GM12891 (cell line): ENCODE results near the gene MYH4. TPM values are rescaled to one million over a fixed set of nuclear protein-coding genes. Genes with fewer than 3 reads are reported as not detected.

ENCODE experiments used
- DNase-seq: peaks from one replicate; pipeline ENCODE4 v3.0.0; 2011; ENCODE audit warnings: low spot score; ENCODE audit not compliant: insufficient read length
- FAIRE-seq: peaks from 2 replicates; lab custom pipeline; 2011; peaks lifted over from hg19 to GRCh38; lab: Jason Lieb, UNC
- PAX5 ChIP-seq: IDR thresholded peaks from 2 replicates; pipeline ENCODE4 v1.6.1; 2011; ENCODE audit warnings: low read length, moderate library complexity, mild to moderate bottlenecking; ENCODE audit not compliant: insufficient read depth, severe bottlenecking
- POLR2A ChIP-seq: IDR thresholded peaks from 2 replicates; pipeline ENCODE4 v1.6.1; 2011; ENCODE audit warnings: low read depth, low read length, control low read depth
- POLR2AphosphoS5 ChIP-seq: IDR thresholded peaks from 2 replicates; pipeline ENCODE4 v1.6.1; 2011; ENCODE audit warnings: low read depth, low read length, control low read depth
- POU2F2 ChIP-seq: IDR thresholded peaks from 2 replicates; pipeline ENCODE4 v1.6.1; 2011; ENCODE audit warnings: low read depth, mild to moderate bottlenecking, control low read depth, low read length, moderate library complexity
- SPI1 ChIP-seq: IDR thresholded peaks from 2 replicates; pipeline ENCODE4 v1.6.1; 2011; ENCODE audit warnings: low read depth, low read length, control low read depth
- TAF1 ChIP-seq: IDR thresholded peaks from 2 replicates; pipeline ENCODE4 v1.6.1; 2011; ENCODE audit warnings: low read depth, low read length, control low read depth
- polyA plus RNA-seq: library from polyadenylated mRNA; unstranded; fragments of >200 nt; gene quantifications from one replicate; pipeline ENCODE4 v1.2.1, GENCODE V29; 2012; ENCODE audit warnings: low read depth, missing spikeins, inconsistent platforms; ENCODE audit not compliant: missing spikeins

Gene MYH4
- polyA plus RNA-seq = not detected

DNA sequence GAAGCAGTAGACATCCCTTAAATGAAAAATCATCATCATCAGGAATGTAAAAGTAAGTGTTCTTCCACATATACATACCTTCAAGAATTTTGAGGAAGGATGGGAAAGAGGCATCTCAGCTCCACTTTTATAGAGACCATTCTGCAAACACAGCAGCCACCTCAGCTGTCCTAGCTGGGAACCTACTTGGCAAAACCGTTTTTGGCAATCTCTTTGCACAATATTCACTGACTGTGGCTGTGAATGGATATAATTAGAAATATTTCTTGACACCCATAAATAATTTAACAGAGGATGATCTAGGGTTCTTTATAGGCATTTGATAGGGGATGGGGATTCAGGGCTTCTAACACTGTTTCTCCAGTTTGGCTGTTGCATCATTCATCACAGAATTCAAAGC is at the start of gene MYH4:
MYH4 (minus strand) TSS at position 101 of the 400 bp plus-strand sequence. CDS start 2,814 bp downstream, outside the sequence.
- DNase-seq (no peak), FAIRE-seq (no peak)
- TF ChIP-seq POU2F2 (no peak), POLR2A (no peak), SPI1 (no peak), PAX5 (no peak), TAF1 (no peak), POLR2AphosphoS5 (no peak)

DNA sequence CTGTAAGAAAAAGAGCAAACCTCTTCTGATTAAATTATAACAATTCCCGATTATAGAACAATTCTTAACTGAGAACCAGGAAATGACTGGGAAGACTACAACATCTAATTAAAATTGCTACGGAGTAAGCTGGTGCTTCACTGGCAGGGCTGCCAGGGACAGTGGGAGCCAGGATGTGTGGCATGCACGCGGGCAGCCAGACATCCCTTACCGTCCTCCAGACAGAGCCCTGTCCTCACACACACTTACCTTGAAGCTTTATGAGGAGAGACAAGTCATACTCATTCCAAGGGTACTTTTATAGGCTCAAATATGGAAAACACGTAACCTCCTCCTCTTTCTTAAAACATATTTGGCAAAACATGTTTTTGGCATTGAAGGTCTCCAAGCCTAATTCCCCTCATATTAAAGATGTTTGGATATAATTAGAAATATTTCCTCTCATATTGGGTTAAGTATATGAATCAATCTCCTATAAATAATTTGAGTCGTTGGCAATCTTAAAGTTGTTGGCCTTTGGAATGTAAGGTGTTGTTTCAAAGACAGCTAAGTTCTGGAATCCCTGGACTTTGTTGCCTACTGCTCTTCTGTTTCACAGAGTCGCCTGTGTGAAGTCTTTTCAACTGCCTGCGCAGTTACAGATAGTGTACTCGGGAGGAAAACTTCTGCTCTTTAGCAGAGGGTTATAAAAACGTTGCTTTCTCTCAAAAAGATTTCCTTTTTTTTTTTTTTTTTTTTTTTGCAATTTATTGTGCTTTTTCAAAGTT is 49.1 kb upstream of the MYH4 start, which contains the start of gene MYH1:
MYH1 (minus strand) TSS at position 272 of the 767 bp plus-strand sequence. CDS start 1,900 bp downstream, outside the sequence.
- DNase-seq (no peak), FAIRE-seq (no peak)
- TF ChIP-seq POU2F2 (no peak), POLR2AphosphoS5 (no peak), SPI1 (no peak), PAX5 (no peak), TAF1 (no peak), POLR2A (no peak)

DNA sequence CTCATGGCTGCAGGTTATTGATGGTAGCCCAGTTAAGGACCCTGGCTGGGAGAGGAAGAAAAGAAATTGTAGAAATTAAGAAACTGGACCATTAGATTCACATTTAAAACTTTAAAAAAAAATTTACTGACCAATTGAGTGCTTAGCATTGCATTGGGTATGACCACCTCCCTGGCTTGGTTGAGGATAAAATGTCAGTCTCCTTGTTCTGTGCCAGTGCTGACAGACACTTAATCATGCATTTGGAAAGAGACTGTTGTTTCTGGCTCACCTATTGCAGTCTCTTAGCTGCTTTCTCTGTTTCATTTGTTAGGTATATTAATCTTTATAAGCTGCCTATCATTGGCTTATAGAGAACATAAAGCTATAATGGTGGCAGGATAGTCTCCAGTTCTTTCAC is 47.3 kb upstream of the MYH4 start:
- DNase-seq (no peak), FAIRE-seq (no peak)
- TF ChIP-seq POU2F2 = no peak
- no peak for TF ChIP-seq POLR2A
- TF ChIP-seq PAX5 = no peak
- TF ChIP-seq SPI1 = no peak
- TF ChIP-seq TAF1 = no peak
- TF ChIP-seq POLR2AphosphoS5 = no peak

DNA sequence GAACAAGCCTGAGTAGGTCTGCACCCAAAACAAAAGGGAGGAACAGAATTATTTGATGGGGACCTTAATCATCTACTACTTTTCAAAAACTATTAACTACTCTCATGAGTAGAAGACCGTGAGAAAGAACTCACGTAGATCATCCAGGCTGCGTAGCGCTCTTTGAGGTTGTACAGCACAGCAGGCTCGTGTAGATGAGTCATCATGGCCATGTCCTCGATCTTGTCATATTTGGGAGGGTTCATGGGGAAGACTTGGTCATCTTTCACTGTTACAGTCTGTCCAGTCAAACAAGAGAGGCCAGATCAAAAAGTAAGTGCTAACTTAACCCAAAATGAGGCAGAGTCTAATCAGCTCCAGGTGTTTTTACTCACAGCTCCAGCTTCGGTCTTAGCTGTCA is 46.7 kb upstream of the MYH4 start:
- no peak for DNase-seq
- TF ChIP-seq POLR2AphosphoS5 (no peak), POU2F2 (no peak), SPI1 (no peak), PAX5 (no peak), POLR2A (no peak), TAF1 (no peak)
- FAIRE-seq = no peak

DNA sequence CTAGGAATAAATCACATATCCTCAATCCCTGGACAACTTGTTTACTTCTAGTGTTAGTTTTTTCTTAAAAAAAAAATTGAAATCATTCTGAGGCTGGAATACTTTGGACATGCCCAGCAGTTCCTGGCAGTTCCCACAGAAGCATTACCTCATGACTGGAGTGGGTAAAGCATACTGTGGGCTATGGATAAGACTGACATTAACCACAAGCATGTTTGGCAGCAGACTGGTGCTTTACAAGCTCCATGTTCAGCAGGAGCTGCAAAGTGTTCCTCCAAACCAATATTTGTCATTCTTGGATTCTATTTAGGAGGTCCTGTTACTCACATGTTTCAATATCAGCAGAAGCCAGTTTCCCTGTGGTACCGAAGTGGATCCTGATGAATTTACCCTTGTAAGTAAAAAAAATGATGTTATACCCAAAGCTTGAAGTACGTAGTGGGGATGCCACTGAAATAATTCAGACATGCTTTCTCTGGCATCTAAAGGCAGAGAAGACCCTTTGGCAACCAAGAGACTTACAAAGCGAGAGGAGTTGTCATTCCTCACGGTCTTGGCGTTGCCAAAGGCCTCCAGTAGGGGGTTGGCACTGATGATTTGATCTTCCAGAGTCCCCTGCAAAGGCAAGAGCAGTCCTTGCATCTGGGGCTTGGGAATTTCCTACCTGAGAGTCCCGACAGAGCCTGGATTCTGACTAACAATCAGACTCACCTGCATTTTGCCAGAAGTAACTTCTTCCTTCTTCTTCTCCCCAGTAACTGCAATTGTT is 44.1 kb upstream of the MYH4 start:
- DNase-seq (no peak), FAIRE-seq (no peak)
- TF ChIP-seq SPI1 (no peak), POU2F2 (no peak), POLR2AphosphoS5 (no peak), PAX5 (no peak), POLR2A (no peak), TAF1 (no peak)

DNA sequence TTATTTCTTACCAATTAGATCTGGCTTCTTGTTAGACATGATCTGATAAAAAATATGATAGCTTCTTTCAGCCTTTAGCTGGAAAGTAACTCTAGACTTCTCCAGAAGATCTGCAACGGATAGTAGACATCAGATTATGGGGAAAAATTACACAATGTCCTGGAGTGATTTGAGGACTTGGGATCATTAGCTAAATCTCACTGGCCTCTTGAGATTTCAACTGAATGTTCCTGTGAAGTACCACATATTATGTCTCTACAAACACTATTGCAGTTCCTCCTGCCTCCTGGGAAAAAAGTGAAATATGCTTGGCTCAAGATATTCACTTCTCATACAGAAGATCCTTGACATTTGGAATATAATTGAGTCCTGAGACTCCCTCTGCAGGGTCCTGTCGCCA is 43.5 kb upstream of the MYH4 start:
- FAIRE-seq = no peak
- no peak for TF ChIP-seq POLR2AphosphoS5
- TF ChIP-seq POLR2A = no peak
- TF ChIP-seq SPI1 = no peak
- TF ChIP-seq TAF1 = no peak
- TF ChIP-seq POU2F2 = no peak
- TF ChIP-seq PAX5 = no peak
- DNase-seq = no peak

DNA sequence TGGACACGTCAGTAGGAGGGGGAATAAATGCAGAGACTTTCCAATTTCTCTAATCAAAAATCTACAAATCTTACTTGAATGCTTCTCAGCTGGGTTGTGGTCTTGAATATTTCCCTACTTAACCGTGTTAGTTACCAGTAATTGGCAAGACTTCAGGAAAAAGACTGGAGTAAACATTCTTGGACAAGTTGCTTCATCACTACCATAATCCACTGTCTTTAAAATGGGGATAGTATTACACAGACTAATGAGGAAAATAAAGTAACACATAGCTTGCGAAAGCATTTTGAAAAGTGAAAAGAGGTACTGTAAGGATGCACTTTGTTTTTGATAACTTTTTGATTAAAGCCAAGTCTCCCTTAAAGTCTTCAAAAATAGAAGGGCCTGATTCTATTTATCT is 30.6 kb upstream of the MYH4 start:
- TF ChIP-seq TAF1 (no peak), PAX5 (no peak)
- FAIRE-seq = no peak
- no peak for DNase-seq

DNA sequence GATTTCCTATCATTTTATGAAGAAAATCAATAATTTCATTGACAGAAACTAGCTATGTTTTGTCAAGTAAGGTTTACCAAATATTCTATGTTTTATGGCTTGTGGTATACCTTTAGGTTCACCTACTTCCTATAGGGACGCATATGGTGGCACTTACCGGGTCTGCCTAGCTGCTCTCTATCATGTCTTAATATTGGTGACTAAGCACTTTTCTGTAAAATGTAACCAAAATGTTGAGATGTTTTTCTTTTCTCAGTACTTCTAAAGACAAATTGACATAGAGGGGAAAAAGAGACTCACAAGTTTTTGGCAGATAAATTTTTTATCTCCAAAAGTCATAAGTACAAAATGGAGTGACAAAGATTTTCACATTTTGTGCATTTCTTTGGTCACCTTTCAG is 22.6 kb upstream of the MYH4 start:
- no peak for TF ChIP-seq POU2F2
- TF ChIP-seq POLR2AphosphoS5 = no peak
- no peak for TF ChIP-seq TAF1
- no peak for TF ChIP-seq SPI1
- no peak for TF ChIP-seq POLR2A
- TF ChIP-seq PAX5 = no peak
- FAIRE-seq (no peak), DNase-seq (no peak)

DNA sequence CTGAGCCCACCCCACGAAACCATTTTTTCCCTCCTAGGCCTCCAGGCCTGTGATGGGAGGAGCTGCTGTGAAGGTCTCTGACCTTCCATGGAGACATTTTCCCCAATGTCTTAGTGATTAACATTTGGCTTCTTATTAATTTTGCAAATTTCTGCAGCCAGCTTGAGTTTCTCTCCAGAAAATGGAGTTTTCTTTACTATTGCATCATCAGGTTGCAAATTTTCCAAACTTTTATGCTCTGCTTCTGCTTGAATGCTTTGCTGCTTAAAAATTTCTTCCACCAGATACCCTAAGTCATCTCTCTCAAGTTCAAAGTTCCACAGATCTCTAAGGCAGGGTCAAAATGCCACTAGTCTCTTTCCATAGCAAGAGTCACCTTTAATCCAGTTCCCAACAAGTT is 12.9 kb upstream of the MYH4 start:
- no peak for FAIRE-seq
- TF ChIP-seq PAX5 (no peak), POU2F2 (no peak), TAF1 (no peak), POLR2AphosphoS5 (no peak), SPI1 (no peak), POLR2A (no peak)
- DNase-seq = no peak
